Testis (tissue), 3 donors: Measurements from ENCODE around the gene PER1. TPM values are rescaled to one million over a fixed set of nuclear protein-coding genes. Genes with fewer than 3 reads are reported as not detected.
"Not testable (repeated sequence)": the region's sequence is repeated elsewhere in the genome, so short reads cannot be mapped to it uniquely, and the experiment has no call there.

Source experiments
- DNase-seq: peaks from one replicate; pipeline ENCODE4 v3.0.0-alpha.2; 2019
- H3K27ac ChIP-seq, 2 donors: fragments of 200-600 bp; sonication (generic); one replicate each; pipeline ENCODE4 v1.5.1; 2019
- H3K27me3 ChIP-seq: fragments of 200-600 bp; sonication (generic); one replicate; pipeline ENCODE4 v1.5.1; 2019
- H3K36me3 ChIP-seq: fragments of 200-600 bp; sonication (generic); one replicate; pipeline ENCODE4 v1.5.1; 2017; ENCODE audit warnings: low read depth; ENCODE audit errors: missing control alignments
- H3K4me1 ChIP-seq: fragments of 200-600 bp; sonication (generic); one replicate; pipeline ENCODE4 v1.5.1; 2019
- H3K4me3 ChIP-seq, 2 donors: fragments of 200-600 bp; sonication (generic); one replicate each; pipeline ENCODE4 v1.5.1; 2017 to 2019
- H3K9me3 ChIP-seq: fragments of 200-600 bp; sonication (generic); one replicate; pipeline ENCODE4 v1.5.1; 2017
- CTCF ChIP-seq, 3 experiments: fragments of 450-650 bp in 2 of 3; fragments of 200-600 bp in 1 of 3; sonication (generic) in 1 of 3; IDR thresholded peaks; one replicate each; pipeline ENCODE4 v1.5.1; 2016 to 2019; ENCODE audit warnings: antibody characterized with exemption in 3 of 3, mild to moderate bottlenecking in 2 of 3, moderate library complexity in 1 of 3
- POLR2A ChIP-seq: fragments of 450-650 bp; IDR thresholded peaks from one replicate; pipeline ENCODE4 v1.6.1; 2017; ENCODE audit warnings: antibody characterized with exemption, mild to moderate bottlenecking, moderate library complexity
- WGBS, 2 donors: methylation state at CpG; one replicate each; pipeline ENCODE4 v1.1.5; 2018; 5-methylcytosine and 5-hydroxymethylcytosine counted together
- intact Hi-C: fragments of 100-400 bp; cut with DNase I; formaldehyde crosslinking; loops from one replicate; pipeline ENCODE4 v1.15.1; 2023; ENCODE audit warnings: low total_unique reads
- polyA plus RNA-seq: library from polyadenylated mRNA; stranded (reverse); fragments of 350-450 nt; fragmentation: Illumina TruSeq; extraction: RNeasy Lipid Tissue Mini Kit (QIAGEN cat#74804); gene quantifications from one replicate; pipeline ENCODE4 v1.2.3, GENCODE V29; 2014; ENCODE audit warnings: low read depth, low replicate concordance; ENCODE audit not compliant: insufficient read depth
- total RNA-seq, 2 donors: library from RNA; depleted of rRNA; stranded (reverse); fragments of >200 nt; gene quantifications; one replicate each; pipeline ENCODE4 v1.2.3, GENCODE V29; 2016

PER1 gene
- total and polyA plus RNA-seq, 3 donors from 2014 or later = 55.1 to 119 (median 96.0) TPM

- peak; percentile 47 for DNase-seq
- intact Hi-C loops = no loop called here
- Histone ChIP-seq H3K9me3 (no peaks in the 10 kb centered on the region), H3K4me1 (peaks cover 23% of the 10 kb centered on the region), H3K27me3 (no peaks in the 10 kb centered on the region), H3K27ac (peak overlapping the region; percentile 85 to 89), H3K36me3 (no peaks in the 10 kb centered on the region), H3K4me3 (peak overlapping the region; percentile 54 to 57)
- WGBS, 2 donors = 5 to 9% methylated on average over 11 of the region's 11 CpGs
- no peak for TF ChIP-seq POLR2A
- peak in 1 of 3 experiments; percentile 1 for TF ChIP-seq CTCF (IDR thresholded peaks at IDR 0.05)
Measured at GRCh38 chr17:8175795-8176196, 23.6 kb upstream of the PER1 start.

GRCh38 chr17:8173871-8174322 lies 21.7 kb upstream of the PER1 start:
- no peak for TF ChIP-seq POLR2A
- TF ChIP-seq CTCF (IDR thresholded peaks at IDR 0.05) = no peak
- no peaks in the 10 kb centered on the region for H3K36me3 ChIP-seq
- peak overlapping the region in 1 of 2 donors; percentile 53 for H3K4me3 ChIP-seq
- DNase-seq = no peak
- H3K27me3 ChIP-seq = no peaks in the 10 kb centered on the region
- peak overlapping the region; percentile 90 to 95 for H3K27ac ChIP-seq
- intact Hi-C loops = no loop called here
- peaks cover 23% of the 10 kb centered on the region for H3K4me1 ChIP-seq
- WGBS, 2 donors = 3 to 5% methylated on average over 14 of the region's 14 CpGs
- no peaks in the 10 kb centered on the region for H3K9me3 ChIP-seq

- intact Hi-C loops = no loop called here
- TF ChIP-seq CTCF (IDR thresholded peaks at IDR 0.05) (no peak), POLR2A (peak; percentile 90)
- WGBS, 2 donors = 0 to 1% methylated on average over 23 of the region's 23 CpGs
- peak; percentile 96 for DNase-seq
- H3K4me3 ChIP-seq = peak overlapping the region; percentile 29 to 53
- peak overlapping the region; percentile 90 to 95 for H3K27ac ChIP-seq
- no peaks in the 10 kb centered on the region for H3K9me3 ChIP-seq
- H3K4me1 ChIP-seq = peaks cover 23% of the 10 kb centered on the region
- no peaks in the 10 kb centered on the region for H3K27me3 ChIP-seq
- no peaks in the 10 kb centered on the region for H3K36me3 ChIP-seq
Measured at GRCh38 chr17:8173056-8173870, 21.1 kb upstream of the PER1 start.

GRCh38 chr17:8170186-8170585 lies 18.0 kb upstream of the PER1 start:
- H3K27ac ChIP-seq, H3K36me3 ChIP-seq, H3K9me3 ChIP-seq, H3K27me3 ChIP-seq, intact Hi-C loops, H3K4me1 ChIP-seq, H3K4me3 ChIP-seq, DNase-seq: not testable (repeated sequence)
- WGBS, 2 donors = 64 to 76% methylated on average over 19 of the region's 19 CpGs

- Histone ChIP-seq H3K36me3 (no peaks in the 10 kb centered on the region), H3K9me3 (no peaks in the 10 kb centered on the region), H3K4me3 (no peak overlapping the region), H3K27ac (no peak overlapping the region), H3K4me1 (peaks cover 21% of the 10 kb centered on the region), H3K27me3 (no peaks in the 10 kb centered on the region)
- no peak for DNase-seq
- intact Hi-C loops = no loop called here
- 57 to 76% methylated on average over 3 of the region's 3 CpGs for WGBS, 2 donors
- no peak for TF ChIP-seq CTCF (IDR thresholded peaks at IDR 0.05)
- TF ChIP-seq POLR2A = no peak
Measured at GRCh38 chr17:8167526-8167925, 15.3 kb upstream of the PER1 start.
